Limb (tissue), 2 donors: ENCODE results near the gene CLRN1.

ENCODE experiments used
- DNase-seq, 2 donors: peaks; one replicate each; pipeline ENCODE4 v3.0.0-alpha.2; 2016; ENCODE audit errors: extremely low spot score in 2 of 2

Gene CLRN1

GRCh38 chr3:150975992-150976368, 3.5 kb upstream of the CLRN1 start:
- DNase-seq, result no peak

GRCh38 chr3:150975086-150975991, 2.8 kb upstream of the CLRN1 start:
- DNase-seq, result no peak

DNA sequence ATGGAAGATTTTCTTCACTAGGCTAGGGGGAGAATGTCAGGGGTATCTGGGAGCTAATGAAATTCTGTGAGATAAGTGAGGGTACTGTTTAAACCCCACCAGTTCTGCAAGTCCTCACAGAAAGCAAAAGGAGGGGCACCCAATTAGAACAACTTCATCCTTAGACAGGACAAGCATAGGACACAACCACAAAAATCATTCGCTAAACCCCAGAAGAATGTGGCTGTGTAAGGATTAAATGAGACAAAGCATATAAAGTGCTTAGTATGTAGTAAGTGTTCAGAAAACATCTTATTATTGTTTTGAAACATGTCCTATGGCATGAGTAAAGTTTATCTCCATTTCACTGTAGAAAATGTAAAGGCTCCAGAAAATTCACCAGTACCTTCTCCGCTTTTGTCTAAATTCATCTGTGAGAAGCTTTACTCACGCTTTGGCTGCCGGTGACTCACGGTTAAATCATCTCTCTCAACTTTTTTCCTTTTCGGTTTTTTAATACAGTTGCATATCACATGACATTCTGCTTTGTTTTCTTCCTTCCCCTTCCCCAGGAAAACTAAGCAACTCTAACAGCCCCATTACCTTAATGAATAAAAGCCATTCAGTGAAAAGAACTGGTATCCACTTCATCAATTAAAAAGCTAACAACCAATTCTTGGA, 1.7 kb downstream of the CLRN1 start:
- DNase-seq, result no peak

- no peak for DNase-seq
Measured at GRCh38 chr3:150968341-150969035, 4.0 kb downstream of the CLRN1 start.

DNA sequence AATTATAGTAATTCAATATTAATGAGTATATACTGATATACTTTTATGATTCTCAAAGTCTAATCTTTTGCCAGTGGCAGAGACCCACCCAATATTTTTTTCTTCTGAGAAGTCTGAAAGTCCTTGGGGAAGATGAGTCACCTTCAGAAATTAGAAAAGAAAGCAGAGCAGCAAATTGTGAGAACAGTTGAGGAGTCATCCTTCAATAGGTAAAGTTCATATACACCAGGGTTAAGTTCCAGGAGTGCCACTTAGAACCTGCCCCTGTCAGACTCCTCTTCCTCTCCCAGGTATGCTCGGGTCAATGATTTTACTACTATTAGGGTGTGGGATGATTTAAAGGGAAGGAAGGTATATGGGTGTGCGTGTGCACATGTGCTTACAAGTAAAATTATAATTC, 7.1 kb downstream of the CLRN1 start:
- no peak for DNase-seq

DNA sequence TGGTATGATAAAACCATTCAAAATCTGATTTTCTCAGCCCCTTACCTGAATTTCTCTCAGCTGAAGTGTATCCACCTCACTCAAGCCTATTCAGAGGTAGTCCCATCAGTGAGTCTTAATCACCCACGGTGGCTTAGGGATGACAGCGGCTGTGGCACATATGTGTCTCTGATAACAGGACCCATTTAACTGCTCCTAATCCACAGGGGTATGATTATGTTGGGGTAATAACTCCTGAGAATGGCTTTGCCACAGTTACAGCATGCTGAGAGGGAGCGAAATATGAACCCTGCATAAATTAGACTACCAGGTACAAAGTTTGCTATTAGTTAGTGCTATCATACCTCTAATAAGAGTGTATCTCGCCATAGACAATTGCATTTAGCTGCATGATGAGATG, 10.6 kb downstream of the CLRN1 start:
- DNase-seq, result no peak

DNA sequence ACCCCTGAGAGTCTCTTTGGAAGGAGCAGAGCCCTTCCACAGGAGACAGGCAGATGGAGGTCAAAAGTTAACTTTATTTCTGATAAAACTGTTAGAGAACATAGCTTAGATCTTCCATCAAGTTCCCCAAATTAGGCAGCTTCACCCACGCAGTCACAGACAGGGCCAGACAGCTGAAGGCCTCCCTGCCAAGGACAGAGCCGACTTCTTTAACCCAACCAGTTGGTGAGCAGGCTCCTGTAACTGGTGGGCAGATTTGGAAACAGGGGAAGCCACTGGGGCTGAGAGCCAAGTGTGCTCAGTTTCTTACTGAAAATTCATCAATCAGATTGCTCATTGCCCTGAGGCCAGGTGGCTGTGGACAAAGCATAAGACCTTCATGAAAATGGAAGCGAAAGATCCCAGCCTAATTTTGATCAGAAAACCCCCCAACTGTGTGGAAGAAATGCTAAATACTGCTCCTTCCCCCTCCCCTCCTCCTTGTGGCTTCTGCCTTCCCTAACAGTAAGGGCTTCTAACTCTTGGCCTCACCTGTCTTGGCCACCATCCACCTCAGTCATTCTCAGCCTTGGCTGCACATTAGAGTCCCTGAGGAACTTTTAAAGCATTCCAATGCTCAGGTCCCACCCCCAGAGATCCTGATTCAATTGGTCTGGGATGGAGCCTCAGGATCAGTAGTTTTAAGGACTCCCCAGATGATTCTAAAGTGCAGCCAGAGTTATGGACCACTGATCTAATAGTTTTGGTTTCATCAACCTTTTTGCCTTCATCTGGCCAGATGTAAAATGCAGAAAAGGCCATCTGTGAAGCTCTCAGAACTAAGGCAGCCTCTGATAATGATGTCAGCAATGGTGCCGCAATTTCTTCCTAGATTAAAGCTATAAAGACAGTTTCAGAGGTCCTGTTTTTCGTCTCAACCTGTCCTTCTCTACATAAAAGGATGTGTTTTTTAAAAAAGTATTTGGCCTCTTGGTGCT, 11.5 kb downstream of the CLRN1 start:
- no peak for DNase-seq

DNA sequence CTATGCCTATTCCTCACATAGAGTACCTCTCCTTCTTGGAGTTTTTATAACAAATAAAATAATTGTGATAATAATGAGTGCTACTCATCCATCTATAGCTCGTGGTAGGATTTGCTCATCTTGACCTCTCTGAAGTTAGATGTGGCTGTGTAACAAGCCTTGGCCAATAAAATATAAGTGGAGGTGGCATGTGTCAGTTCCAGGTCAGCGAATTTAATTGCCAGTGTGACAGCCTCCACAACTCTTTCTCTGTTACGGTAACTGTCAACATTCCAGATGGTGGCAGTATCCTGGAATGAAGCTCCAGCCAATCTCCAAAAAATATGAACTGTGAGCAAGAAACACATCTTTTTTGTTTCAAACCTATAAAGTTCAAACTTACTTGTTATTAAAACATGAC, 13.8 kb downstream of the CLRN1 start:
- DNase-seq, result no peak

DNA sequence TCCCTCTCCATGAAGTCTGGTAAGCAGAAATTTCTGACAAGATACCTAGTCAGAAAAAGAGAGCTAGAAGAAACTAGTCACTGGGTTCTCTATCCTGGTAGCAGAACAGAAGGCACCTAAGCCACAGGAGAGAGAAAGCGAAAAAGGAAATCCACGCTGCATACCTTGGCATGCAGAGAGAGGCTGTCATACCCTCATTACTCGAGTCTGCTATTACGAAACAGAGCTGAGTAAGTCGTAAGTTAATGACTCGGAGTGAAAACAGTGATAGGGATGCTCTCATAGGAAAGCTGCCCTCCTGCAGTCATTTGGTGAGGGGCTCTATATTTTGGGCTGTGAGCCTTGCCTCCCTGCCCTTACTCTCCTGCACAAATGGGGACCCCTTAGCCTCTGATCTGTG, 16.2 kb downstream of the CLRN1 start:
- no peak for DNase-seq

DNA sequence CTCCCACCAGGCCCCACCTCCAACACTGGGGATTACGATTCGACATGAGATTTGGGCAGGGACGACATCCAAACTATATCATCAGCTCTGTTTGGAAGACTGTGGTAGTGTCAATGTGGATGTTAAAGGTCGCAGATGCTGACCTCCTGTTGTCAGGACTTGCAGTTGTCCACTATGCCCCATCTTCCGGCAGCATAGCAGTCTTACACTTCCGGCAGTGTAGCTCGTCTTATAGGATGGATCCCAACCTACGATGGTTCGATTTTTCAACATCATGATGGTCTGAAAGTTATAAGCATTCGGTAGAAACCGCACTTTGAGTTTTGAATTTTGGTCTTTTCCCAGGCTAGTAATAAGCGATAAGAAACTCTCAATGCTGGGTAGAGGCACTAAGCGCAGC, 20.6 kb downstream of the CLRN1 start:
- no peak for DNase-seq

GRCh38 chr3:150945226-150946032, 27.1 kb downstream of the CLRN1 start:
- DNase-seq, result no peak

DNA sequence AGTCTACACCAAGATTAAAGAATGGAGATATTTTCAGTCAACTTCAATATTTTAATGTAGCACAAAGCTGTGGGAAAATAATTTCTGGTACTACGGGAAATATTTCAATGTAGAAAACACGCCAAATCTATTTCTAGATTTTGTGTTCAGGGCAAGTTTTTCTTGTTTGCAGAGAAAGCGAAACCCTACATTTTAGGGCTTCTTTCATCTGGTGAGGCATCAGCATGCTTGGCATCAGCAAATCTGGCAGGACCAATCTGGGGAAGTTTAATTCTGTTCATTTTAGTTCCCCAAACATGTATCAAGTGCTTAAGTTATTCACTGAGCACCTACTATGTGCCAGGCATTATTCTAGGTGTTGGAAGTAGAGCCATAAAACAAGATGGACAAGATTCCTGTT, 30.3 kb downstream of the CLRN1 start:
- no peak for DNase-seq

DNA sequence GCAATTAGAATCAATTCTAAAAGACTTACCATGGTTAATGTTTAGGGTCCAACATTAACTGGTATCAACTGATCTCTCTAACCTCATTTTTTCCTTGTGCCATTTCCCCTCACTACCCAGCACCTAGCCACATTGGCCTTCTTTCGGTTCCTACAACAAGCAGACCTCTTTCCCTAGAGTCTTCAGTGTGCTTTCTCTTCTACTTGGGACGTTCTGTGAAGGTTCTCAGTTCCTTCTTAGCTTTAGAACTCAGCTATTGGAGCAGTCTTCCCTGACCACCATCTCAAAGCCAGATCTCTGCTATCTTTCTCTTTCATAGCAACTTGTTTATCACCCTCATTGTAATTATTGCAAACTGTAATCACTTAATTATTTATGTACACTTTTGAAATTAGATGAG, 35.8 kb downstream of the CLRN1 start:
- DNase-seq, result no peak

GRCh38 chr3:150933473-150933995, 39.0 kb downstream of the CLRN1 start:
- no peak for DNase-seq

- no peak for DNase-seq
Measured at GRCh38 chr3:150931745-150932144, 40.8 kb downstream of the CLRN1 start.

GRCh38 chr3:150930839-150931238, 41.7 kb downstream of the CLRN1 start:
- DNase-seq, result no peak

DNA sequence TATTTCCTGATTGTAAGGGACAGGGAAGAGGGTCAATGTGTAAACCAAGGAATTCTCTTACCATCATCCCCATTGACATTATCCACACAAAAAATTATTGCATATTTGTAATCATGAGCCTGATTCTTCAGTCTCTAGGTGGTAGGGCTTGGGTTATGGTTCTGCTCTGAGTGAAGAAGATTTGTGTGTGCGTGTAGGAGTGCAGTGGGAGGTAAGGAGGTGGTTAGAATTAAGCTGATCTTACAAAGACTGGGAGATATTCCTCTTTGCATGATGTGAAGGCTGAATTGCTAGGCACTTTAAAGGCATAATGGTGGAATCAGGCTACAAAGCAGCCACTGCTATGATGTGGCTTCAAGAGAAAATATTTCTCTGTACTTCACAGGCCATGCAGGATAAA, 44.3 kb downstream of the CLRN1 start:
- DNase-seq, result no peak

GRCh38 chr3:150926328-150926727, 46.2 kb downstream of the CLRN1 start:
- no peak for DNase-seq

GRCh38 chr3:150925751-150926201, 46.8 kb downstream of the CLRN1 start:
- peak in 1 of 2 donors; percentile 58 for DNase-seq

GRCh38 chr3:150922611-150923010, 49.9 kb downstream of the CLRN1 start:
- DNase-seq, result no peak
